Activated B cell treated with CpG ODN at 0.5 μM for 24 hours (primary cell): ENCODE data around the gene SYT1. TPM values are rescaled to one million over a fixed set of nuclear protein-coding genes. Genes with fewer than 3 reads are reported as not detected.
A peak's percentile ranks its signal among the peaks of the same experiment; 100 is the strongest.
"Not testable (repeated sequence)": the region's sequence is repeated elsewhere in the genome, so short reads cannot be mapped to it uniquely, and the experiment has no call there.

Experiments
- ATAC-seq: fragments of 200-7000 bp; cut with Tn5 transposase; one replicate; pipeline ENCODE4 v1.10.0; 2021; ENCODE audit warnings: low read depth, mild to moderate bottlenecking, moderate library complexity
- CTCF ChIA-PET: fragments of 350-600 bp; sonication (Branson Sonifier 250); formaldehyde crosslinking; loops from one replicate; lab custom pipeline; 2021; ENCODE audit warnings: antibody characterized with exemption; lab: Charles Lee
- POLR2A ChIA-PET: fragments of 350-600 bp; sonication (Branson Sonifier 250); formaldehyde crosslinking; loops from one replicate; lab custom pipeline; 2021; ENCODE audit warnings: antibody characterized with exemption; lab: Charles Lee
- DNase-seq: peaks from one replicate; pipeline ENCODE4 v3.0.0; 2022
- H3K27ac Mint-ChIP-seq: one replicate; pipeline ENCODE4 v1.8.0; 2020; ENCODE audit warnings: mixed read lengths
- H3K27me3 Mint-ChIP-seq: one replicate; pipeline ENCODE4 v1.8.0; 2021; ENCODE audit warnings: mixed read lengths
- H3K36me3 Mint-ChIP-seq: one replicate; pipeline ENCODE4 v1.8.0; 2021; ENCODE audit warnings: low read depth, mixed read lengths
- H3K4me1 Mint-ChIP-seq: one replicate; pipeline ENCODE4 v1.8.0; 2021; ENCODE audit warnings: mixed read lengths
- H3K4me3 Mint-ChIP-seq: one replicate; pipeline ENCODE4 v1.8.0; 2020; ENCODE audit warnings: mild to moderate bottlenecking, mixed read lengths
- H3K9me3 Mint-ChIP-seq: one replicate; pipeline ENCODE4 v1.8.0; 2020; ENCODE audit warnings: mixed read lengths
- intact Hi-C: fragments of 100-400 bp; cut with micrococcal nuclease; formaldehyde crosslinking; loops from one replicate; pipeline ENCODE4 v1.15.1; 2024
- total RNA-seq: library from RNA; stranded (reverse); gene quantifications from 2 replicates; pipeline ENCODE4 v1.2.3, GENCODE V29; 2022
- TF ChIP-seq, protein P1 (sequence below): fragments of 200-600 bp; IDR thresholded peaks from one replicate; pipeline ENCODE4 v1.8.0; 2022; ENCODE audit warnings: antibody characterized with exemption, mild to moderate bottlenecking

The SYT1 gene
- total RNA-seq, 1 donor from 2014 or later = 0.49 TPM

DNA sequence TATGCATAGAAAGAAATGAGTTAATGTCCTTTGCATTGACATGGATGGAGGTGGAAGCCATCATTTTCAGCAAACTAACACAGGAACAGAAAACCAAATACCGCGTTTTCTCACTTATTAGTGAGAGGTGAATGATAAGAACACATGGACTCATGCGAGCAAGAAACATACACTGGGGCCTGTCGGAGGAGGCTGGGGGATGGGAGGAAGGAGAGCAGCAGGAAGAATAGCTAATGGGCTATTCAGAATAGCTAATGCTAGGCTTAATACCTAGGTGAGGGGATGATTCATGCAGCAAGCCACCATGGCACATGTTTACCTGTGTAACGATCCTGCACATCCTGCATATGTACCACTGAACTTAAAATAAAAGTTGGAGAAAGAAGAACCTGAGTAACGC lies 29.1 kb upstream of the SYT1 start:
- H3K4me3 Mint-ChIP-seq = no peak overlapping the region
- H3K36me3 Mint-ChIP-seq = no peaks in the 10 kb centered on the region
- no peaks in the 10 kb centered on the region for H3K9me3 Mint-ChIP-seq
- DNase-seq (no peak), ATAC-seq (no peak)
- no peak overlapping the region for H3K27ac Mint-ChIP-seq
- intact Hi-C loops = no loop called here
- TF ChIP-seq, protein P1, sequence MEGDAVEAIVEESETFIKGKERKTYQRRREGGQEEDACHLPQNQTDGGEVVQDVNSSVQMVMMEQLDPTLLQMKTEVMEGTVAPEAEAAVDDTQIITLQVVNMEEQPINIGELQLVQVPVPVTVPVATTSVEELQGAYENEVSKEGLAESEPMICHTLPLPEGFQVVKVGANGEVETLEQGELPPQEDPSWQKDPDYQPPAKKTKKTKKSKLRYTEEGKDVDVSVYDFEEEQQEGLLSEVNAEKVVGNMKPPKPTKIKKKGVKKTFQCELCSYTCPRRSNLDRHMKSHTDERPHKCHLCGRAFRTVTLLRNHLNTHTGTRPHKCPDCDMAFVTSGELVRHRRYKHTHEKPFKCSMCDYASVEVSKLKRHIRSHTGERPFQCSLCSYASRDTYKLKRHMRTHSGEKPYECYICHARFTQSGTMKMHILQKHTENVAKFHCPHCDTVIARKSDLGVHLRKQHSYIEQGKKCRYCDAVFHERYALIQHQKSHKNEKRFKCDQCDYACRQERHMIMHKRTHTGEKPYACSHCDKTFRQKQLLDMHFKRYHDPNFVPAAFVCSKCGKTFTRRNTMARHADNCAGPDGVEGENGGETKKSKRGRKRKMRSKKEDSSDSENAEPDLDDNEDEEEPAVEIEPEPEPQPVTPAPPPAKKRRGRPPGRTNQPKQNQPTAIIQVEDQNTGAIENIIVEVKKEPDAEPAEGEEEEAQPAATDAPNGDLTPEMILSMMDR = no peak
- H3K4me1 Mint-ChIP-seq = no peaks in the 10 kb centered on the region
- POLR2A ChIA-PET = no interaction called here
- no peaks in the 10 kb centered on the region for H3K27me3 Mint-ChIP-seq
- CTCF ChIA-PET = no interaction called here

DNA sequence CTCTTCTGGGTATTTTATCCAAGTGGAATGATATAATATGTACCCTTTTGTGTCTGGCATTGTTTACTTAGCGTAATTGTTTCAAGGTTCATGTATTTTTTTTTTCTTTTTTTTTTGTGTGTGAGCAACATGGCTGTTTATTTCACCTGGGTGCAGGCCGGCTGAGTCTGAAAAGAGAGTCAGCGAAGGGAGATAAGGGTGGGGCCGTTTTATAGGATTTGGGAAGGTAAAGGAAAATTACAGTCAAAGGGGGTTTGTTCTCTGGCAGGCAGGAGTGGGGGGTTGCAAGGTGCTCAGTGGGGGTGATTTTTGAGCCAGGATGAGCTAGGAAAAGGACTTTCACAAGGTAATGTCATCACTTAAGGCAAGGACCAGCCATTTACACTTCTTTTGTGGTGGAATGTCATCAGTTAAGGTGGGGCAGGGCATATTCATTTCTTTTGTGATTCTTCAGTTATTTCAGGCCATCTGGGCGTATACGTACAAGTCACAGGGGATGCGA lies 24.0 kb upstream of the SYT1 start:
- H3K4me3 Mint-ChIP-seq, H3K27ac Mint-ChIP-seq, CTCF ChIA-PET, DNase-seq, H3K27me3 Mint-ChIP-seq, POLR2A ChIA-PET, H3K36me3 Mint-ChIP-seq, intact Hi-C loops, H3K4me1 Mint-ChIP-seq, H3K9me3 Mint-ChIP-seq, ATAC-seq: not testable (repeated sequence)

DNA sequence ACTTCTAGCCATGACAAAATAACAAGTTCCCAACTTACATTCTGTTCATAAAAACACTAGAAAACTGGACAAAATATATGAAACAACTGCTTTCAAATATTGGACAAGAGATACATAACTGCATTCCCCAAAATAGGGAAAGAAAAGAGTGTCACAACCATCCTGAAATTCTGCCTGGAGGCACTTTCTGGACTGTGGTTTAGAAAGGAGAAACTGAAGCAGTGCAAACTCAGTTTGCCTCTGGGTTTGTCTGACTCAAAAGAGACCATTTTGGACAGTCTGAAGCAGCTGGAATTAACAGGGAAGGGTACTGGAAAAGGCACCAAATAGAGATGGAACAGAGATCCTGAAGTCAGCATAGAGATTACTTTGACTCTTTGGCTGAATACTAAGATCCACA lies 11.3 kb upstream of the SYT1 start:
- ChIA-PET CTCF (no interaction called here), POLR2A (no interaction called here)
- H3K4me1 Mint-ChIP-seq = no peaks in the 10 kb centered on the region
- no peak overlapping the region for H3K4me3 Mint-ChIP-seq
- TF ChIP-seq, protein P1 = no peak
- H3K36me3 Mint-ChIP-seq = no peaks in the 10 kb centered on the region
- H3K27me3 Mint-ChIP-seq = no peaks in the 10 kb centered on the region
- intact Hi-C loops = no loop called here
- H3K9me3 Mint-ChIP-seq = peaks cover 8% of the 10 kb centered on the region
- no peak overlapping the region for H3K27ac Mint-ChIP-seq
- no peak for ATAC-seq
- no peak for DNase-seq

DNA sequence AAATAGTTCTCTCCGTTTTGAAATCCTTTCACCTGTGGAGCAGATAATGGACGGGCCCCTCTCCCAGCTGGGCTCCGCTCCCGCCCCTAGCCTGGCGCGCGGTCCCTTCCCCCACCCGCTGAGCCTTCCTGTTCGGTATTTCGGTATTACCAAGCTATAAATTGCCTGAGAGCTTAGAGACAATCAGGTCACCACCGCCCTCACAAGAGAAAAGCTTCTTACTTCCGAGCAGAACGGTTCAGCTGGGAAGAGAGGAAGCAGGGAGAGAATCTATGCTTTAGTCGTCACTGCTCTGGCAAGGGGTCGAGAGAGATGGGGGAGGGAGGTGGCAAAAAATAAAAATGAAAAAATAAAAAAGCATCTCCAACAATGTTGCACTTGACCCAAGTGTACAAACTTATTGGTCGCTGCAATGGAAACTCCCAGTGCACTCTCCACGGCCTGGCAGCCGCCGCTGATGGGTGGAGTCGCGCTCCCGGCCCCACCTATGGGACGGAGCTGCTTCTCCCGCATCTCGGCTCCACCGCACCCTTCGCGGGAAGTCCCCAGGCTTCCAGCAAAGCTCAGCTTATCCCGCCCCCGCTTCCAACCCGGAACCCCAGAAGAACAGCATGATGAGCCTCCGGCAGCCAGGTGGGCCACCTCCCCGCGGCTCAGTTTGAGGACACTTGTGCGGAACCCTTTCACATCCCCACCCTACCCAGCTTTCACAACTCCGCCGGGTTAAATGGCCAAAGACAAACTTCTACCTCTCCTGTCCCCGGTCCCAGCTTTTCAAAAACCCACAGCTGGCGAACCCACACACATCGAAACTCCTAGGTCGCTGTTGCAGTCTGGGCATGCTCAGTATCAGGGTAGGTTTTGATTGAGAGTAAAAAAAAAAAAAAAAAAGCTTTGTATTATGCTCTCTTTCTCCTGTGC lies 832 bp upstream of the SYT1 start:
- H3K4me1 Mint-ChIP-seq = peaks cover 23% of the 10 kb centered on the region
- H3K4me3 Mint-ChIP-seq = peak overlapping the region; percentile 86
- ChIA-PET CTCF (interaction anchor here (0.6 kb wide), 1 partner anchor 32 kb away, joined by 3 read pairs; no protein-coding TSS in a partner anchor), POLR2A (interaction anchor here (0.6 to 1.3 kb wide), 4 partner anchors 21 to 732 kb away, joined by 3 to 6 read pairs (median 6); no protein-coding TSS in a partner anchor)
- intact Hi-C loops = loop anchor here (1.0 kb wide), 1 partner anchor 25 kb away; no protein-coding TSS in a partner anchor
- ATAC-seq (peak; percentile 46), DNase-seq (peak; percentile 21)
- H3K9me3 Mint-ChIP-seq = no peaks in the 10 kb centered on the region
- TF ChIP-seq, protein P1 = no peak
- H3K27me3 Mint-ChIP-seq = peaks cover 12% of the 10 kb centered on the region
- peak overlapping the region; percentile 76 for H3K27ac Mint-ChIP-seq
- H3K36me3 Mint-ChIP-seq = peaks cover 3% of the 10 kb centered on the region

DNA sequence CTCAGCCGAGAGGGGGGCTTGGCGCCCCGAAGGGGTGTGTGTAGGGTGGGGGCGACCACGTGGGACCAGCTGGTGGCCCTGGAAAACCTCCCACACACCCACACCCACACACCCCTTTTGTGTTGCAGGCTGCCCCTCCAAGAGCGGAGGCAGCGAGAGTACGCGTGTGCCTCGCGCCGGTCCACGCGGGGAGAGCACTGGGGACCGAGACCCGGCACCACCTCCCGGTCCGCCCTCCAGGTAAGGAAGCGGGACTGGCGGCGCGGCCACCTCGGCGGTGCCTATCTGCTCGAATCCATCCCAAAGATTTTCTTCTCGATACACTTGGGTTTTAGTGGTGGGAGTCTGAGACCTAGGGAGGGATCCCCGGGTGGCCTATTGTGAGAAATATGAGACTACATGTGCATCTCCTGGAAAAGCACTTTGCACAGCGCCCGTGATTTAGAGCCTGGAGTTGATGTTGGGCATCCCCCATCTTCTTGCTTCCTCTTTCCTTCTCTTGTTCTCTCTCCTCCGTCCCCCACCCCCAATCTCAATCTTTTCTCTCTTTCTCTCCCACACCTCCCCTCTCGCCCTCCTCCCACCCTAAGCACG lies 393 bp downstream of the SYT1 start:
- Mint-ChIP-seq H3K4me3 (peak overlapping the region; percentile 86), H3K9me3 (no peaks in the 10 kb centered on the region), H3K36me3 (peaks cover 3% of the 10 kb centered on the region), H3K27ac (no peak overlapping the region), H3K27me3 (peaks cover 12% of the 10 kb centered on the region), H3K4me1 (peaks cover 23% of the 10 kb centered on the region)
- TF ChIP-seq, protein P1 = no peak
- CTCF ChIA-PET = interaction anchor here (0.6 kb wide), 1 partner anchor 31 kb away, joined by 3 read pairs; no protein-coding TSS in a partner anchor
- intact Hi-C loops = loop anchor here (1.0 kb wide), 1 partner anchor 23 kb away; no protein-coding TSS in a partner anchor
- no peak for DNase-seq
- peak; percentile 28 for ATAC-seq
- POLR2A ChIA-PET = interaction anchor here (0.6 to 1.3 kb wide), 2 partner anchors 24 to 124 kb away, joined by 5 to 6 read pairs; no protein-coding TSS in a partner anchor
